HG03097 (cell line): ENCODE measurements around the gene KDM1B.
A peak's percentile ranks its signal among the peaks of the same experiment; 100 is the strongest.
"Not testable (repeated sequence)": the region's sequence is repeated elsewhere in the genome, so short reads cannot be mapped to it uniquely, and the experiment has no call there.

Experiments used
- ATAC-seq: cut with Tn5 transposase; IDR thresholded peaks from one replicate; pipeline ENCODE4 v1.9.1; 2021; ENCODE audit not compliant: unreplicated experiment, low FRiP score

KDM1B gene

DNA sequence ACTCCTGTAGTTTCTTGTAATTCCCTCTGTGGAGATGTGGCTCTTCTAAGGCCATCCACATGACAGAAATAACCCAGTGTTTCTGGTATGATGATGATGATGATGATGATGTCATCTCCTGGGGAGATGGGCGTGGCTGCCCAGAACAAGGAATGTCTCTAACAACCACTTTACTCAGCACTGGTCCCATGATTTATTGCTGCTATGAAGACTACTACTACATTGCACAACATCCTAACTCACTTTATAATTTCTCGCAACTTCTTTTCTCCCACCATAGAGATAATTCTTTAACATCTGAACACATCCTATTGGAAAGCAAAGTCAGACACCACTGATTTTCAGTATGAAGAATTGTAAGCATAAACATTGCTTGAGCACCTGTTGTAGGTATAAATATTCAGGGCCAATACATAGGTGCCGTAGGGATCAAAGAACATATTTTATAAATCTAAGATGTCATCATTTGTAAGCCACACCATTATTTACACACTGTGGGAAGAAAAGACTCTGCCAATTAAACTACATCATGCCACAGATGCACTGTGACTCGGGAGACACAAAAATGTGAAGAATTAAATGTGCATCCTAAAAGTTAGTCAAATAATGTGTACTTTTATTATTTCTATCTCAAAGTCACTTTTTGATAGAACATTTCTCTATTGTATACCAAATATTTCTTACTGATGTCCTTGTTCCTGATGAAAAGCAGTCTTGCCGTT, 6.8 kb upstream of the KDM1B start:
- ATAC-seq = no peak

- ATAC-seq = not testable (repeated sequence)
Measured at GRCh38 chr6:18151391-18151790, 3.8 kb upstream of the KDM1B start.

GRCh38 chr6:18151801-18152200, 3.4 kb upstream of the KDM1B start:
- no peak for ATAC-seq

DNA sequence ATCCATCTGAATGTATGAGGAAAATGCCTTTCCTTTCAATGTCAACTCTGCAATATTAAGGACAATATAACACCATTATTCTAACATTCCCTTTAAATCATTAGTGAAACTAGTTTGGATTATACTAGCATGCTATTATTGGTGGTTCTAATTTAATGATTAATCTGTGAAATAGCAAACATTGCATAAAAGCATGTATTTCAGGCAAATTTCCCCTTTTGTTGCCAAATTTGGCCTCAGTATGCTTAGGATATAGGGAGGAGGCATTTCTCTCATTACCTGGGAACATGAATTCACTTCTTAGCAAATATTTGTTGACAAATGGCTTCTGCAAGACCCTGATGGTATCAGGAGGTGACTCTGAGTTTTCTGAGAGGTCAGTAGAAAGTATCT, 1.9 kb upstream of the KDM1B start:
- no peak for ATAC-seq

GRCh38 chr6:18154507-18155149, 594 bp upstream of the KDM1B start, which contains the start of gene TPMT:
TSS of gene TPMT (minus strand) at chr6:18155077. CDS start at chr6:18149127, 5,950 bp downstream.
- peak; percentile 49 for ATAC-seq

- peak; percentile 45 for ATAC-seq
Measured at GRCh38 chr6:18155864-18156421, 721 bp downstream of the KDM1B start.

DNA sequence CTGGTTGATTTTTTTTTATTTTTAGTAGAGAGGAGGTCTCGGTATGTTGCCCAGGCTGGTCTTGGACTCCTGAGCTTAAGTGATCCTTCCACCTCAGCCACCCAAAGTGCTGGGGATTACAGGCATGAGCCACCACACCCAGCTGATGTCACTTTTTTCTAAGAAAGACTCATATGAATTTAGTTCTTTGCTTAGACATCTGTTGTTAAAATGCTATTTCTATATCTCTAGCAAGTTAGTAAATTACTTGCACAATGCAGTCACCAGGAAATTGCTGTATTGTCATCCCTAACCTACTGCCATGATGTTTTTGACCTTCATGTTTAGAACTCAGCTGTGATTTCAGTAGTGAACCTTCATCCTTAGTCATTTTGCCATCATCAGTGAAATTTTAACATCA, 5.7 kb downstream of the KDM1B start:
- no peak for ATAC-seq

DNA sequence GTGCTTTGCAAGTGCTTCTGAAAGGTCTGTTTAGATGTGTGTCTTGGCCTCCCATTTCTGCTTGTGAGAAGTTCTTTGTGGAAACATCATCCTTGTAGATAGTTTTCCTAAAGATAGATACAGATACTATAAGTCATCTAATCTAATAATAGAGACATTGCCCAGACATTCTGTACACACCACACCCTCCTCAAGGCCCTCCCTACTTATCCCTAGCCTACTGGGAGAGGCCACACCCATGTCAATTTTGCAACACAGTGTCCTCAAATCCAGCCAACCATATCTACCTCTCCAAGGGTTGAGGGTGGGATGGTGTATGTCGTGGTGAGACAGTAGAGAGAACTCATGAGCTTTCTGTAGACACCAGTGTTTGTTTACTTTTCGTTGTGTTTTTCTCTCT, 6.2 kb downstream of the KDM1B start:
- no peak for ATAC-seq

- no peak for ATAC-seq
Measured at GRCh38 chr6:18162401-18162800, 7.2 kb downstream of the KDM1B start.

DNA sequence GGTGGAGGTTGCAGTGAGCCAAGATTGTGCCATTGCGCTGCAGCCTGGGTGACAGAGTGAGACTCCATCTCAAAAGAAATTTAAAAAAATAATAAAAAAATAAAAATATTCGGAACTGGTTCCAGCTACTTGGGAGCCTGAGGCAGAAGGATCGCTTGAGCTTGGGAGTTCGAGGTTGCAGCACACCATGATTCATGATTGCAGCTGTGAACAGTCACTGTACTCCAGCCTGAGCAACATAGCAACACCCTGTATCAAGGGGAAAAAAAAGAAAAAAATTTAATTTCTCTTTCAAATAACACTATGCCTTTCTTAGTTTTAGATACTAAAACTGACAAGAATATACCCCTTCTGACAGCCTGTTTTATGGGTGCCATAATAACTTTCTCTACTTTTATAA, 10.5 kb downstream of the KDM1B start:
- no peak for ATAC-seq

GRCh38 chr6:18166312-18167036, 11.3 kb downstream of the KDM1B start:
- no peak for ATAC-seq

GRCh38 chr6:18168264-18168663, 13.0 kb downstream of the KDM1B start:
- no peak for ATAC-seq

DNA sequence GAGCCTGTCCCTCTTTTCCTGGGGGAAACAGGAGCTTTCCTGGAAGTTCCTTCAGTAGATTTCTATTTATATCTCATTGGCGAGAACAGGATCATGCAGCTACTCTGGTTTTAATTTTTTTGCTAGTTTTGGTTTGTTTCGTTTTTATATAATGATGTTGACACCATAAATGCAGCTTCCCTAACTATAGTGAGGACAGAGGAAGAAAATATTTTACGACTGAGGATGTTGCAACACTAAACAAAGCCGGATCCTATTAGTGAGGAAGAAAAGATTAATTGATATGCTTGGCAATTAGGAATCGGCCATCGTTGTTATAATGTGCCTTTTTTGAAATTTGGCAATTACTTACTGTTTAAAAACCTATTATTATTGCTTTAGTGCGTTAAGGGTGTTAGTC, 16.6 kb downstream of the KDM1B start:
- no peak for ATAC-seq

DNA sequence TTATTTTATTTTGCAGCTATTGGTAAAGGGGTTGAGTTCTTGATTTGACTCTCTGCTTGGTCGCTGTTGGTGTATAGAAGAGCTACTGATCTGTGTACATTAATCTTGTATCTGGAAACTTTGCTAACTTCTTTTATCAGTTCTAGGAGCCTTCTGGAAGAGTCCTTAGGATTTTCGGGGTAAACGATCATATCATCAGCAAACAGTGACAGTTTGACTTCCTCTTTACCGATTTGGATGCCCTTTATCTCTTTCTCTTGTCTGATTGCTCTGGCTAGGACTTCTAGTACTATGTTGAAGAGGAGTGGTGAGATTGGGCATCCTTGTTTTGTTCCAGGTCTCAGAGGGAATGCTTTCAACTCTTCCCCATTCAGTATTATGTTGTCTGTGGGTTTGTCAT, 21.0 kb downstream of the KDM1B start:
- ATAC-seq = not testable (repeated sequence)

DNA sequence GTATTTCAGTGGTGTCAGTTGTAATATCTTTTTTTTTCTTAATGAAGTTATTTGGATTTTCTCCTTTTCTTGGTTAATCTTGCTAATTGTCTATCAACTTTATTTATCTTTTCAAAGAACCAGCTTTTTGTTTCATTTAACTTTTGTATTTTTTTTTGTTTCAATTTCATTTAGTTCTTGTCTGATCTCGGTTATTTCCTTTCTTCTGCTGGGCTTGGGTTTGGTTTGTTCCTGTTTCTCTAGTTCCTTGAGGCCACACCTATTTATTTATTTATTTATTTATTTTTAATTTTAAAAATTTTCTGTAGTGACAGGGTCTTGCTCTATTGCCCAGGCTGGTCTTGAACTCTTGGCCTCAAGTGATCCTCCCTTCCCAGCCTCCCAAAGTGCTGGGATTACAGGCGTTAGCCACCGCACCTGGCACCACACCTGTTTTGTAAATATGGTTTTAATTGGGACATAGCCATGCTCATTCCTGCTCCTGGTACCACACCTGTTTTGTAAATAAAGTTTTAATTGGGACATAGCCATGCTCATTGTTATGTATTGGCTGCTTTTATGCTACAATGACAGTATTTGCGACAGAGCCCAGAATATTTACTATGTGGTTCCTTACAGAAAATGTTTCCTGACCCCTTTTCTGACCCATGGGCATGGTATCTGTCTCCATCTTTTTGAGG, 22.2 kb downstream of the KDM1B start:
- ATAC-seq = no peak

DNA sequence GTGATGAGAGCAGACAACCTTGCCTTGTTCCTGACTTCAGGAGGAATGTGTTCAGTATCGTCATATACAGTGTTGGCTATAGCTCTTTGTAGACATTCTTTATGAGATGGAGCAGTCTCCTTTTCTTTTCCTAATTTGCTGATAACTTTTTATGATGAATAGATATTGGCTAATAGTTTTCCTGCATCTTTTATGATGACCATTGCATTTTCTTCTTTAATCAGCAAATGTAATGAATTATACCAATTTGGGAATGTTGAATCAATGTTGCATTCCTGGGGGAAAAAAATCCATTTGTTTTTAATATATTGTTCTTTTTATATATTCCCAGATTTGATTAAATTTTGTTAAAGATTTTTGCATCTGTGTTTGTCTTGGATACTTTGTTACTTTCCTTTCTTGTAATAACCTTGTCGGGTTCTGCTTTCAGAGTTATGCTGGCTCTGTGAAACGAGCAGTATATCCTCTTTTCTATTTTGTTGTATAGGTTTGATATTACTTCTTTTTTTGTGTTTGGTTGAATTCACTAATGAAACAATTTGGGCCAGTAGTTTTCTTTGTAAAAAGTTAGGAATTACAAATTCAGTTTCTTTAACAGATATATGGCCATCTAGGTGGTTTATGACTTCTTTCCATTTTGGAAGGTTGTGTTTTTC, 23.9 kb downstream of the KDM1B start:
- ATAC-seq = no peak

- ATAC-seq = no peak
Measured at GRCh38 chr6:18179770-18180356, 24.6 kb downstream of the KDM1B start.

DNA sequence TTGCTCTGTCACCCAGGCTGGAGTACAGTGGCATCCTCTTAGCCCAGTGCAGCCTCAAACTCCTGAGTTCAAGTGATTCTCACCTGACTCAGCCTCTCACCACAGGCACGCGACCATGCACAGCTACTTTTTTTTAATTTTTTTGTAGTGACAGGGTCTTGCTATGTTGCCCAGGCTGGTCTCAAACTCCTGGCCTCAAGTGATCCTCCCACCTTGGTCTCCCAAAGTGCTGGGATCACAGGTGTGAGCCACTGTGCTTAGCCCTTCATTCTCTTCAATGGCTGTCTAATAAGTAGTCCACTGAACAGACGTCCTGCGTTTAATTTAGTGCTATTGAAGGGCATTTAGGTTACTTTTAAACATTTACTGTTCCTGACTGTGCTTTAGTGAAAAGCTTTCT, 27.3 kb downstream of the KDM1B start:
- no peak for ATAC-seq

GRCh38 chr6:18183766-18184165, 28.5 kb downstream of the KDM1B start:
- ATAC-seq = no peak

DNA sequence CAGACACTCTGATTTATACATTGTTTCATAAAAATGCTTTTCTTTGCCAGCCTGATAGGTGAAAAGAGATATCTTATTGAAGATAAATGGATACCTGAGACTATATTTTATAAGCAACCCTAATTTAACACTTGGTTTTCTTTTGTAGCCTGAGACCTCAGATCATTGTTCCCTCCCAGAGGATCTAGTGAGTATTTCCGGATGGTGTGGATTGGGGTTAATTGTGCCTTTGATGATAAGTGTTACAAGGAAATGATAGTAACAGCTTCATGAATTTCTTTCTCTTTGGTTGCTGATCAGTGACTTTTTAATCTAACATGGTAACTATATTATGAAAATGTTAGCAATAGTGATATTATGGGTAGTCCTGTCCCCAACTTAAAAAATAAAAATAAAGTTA, 30.4 kb downstream of the KDM1B start:
- no peak for ATAC-seq
